ENCODE results near the gene FARS2. TPM values are rescaled to one million over a fixed set of nuclear protein-coding genes. Genes with fewer than 3 reads are reported as not detected.

Gene FARS2
- total and polyA plus RNA-seq, 2 donors (not counting 1 experiment from before 2014, with no cell fraction given): 33.0 to 35.5 TPM

GRCh38 chr6:5238336-5238735 is 23.0 kb upstream of the FARS2 start:
- Histone ChIP-seq H2AFZ (ENCODE audit: insufficient read depth, low read depth, low read length, poor library complexity, severe bottlenecking) (no peak overlapping the region), H4K20me1 (ENCODE audit: control insufficient read depth, insufficient read depth, low read length, poor library complexity, severe bottlenecking) (no peaks in the 10 kb centered on the region), H3K27ac (ENCODE audit: low read length in 2 of 2) (no peak overlapping the region), H3K4me2 (replicated peaks; ENCODE audit: low read depth, low read length, poor library complexity, severe bottlenecking) (no peak overlapping the region), H3K79me2 (ENCODE audit: control insufficient read depth, insufficient read depth, low read length) (peaks cover 4% of the 10 kb centered on the region), H3K9me3 (ENCODE audit: control extremely low read depth in 1 of 3, control insufficient read depth in 2 of 3, insufficient read depth in 1 of 3, low read length in 2 of 3) (no peaks in the 10 kb centered on the region), H3K4me3 (ENCODE audit: control extremely low read depth in 1 of 5, extremely low read depth in 1 of 5, insufficient read depth in 1 of 5, low read depth in 2 of 5, low read length in 4 of 5) (no peak overlapping the region), H3K27me3 (replicated peaks in 1 of 4; ENCODE audit: control extremely low read depth in 1 of 4, control insufficient read depth in 3 of 4, insufficient read depth in 4 of 4, low read length in 3 of 4) (no peaks in the 10 kb centered on the region), H3K36me3 (replicated peaks in 1 of 2; ENCODE audit: control extremely low read depth in 1 of 2, control insufficient read depth in 1 of 2, extremely low read depth in 1 of 2, insufficient read depth in 2 of 2, low read length in 1 of 2) (peaks cover 0 to 4% of the 10 kb centered on the region in 2 experiments), H3K4me1 (ENCODE audit: control insufficient read depth in 2 of 2, insufficient read depth in 2 of 2, low read length in 2 of 2) (no peaks in the 10 kb centered on the region), H3K9ac (ENCODE audit: low read length) (no peak overlapping the region)
- H3K4me1 Mint-ChIP-seq: no peaks in the 10 kb centered on the region
- TF ChIP-seq EZH2 (IDR thresholded peaks at IDR 0.05; ENCODE audit: borderline replicate concordance, insufficient read depth, low read depth, low read length, poor library complexity, severe bottlenecking) (no peak), CTCF (IDR thresholded peaks at IDR 0.05) (no peak)
- DNase-seq: no peak
- CTCF ChIA-PET: no interaction called here
- no peaks in the 10 kb centered on the region for H3K27me3 Mint-ChIP-seq
- no peak for ATAC-seq (ENCODE audit: low read depth)
- WGBS (ENCODE audit: insufficient coverage): no CpG with 5 or more reads among the region's 1 CpG
- no peak overlapping the region for H3K27ac Mint-ChIP-seq
- POLR2A ChIA-PET: no interaction called here
- H3K9me3 Mint-ChIP-seq (ENCODE audit: insufficient read depth): no peaks in the 10 kb centered on the region
- intact Hi-C loops (cut with micrococcal nuclease): no loop called here
- H3K4me3 Mint-ChIP-seq: no peak overlapping the region

- Histone ChIP-seq H3K36me3 (replicated peaks in 1 of 2; ENCODE audit: control extremely low read depth in 1 of 2, control insufficient read depth in 1 of 2, extremely low read depth in 1 of 2, insufficient read depth in 2 of 2, low read length in 1 of 2) (peaks cover 0 to 4% of the 10 kb centered on the region in 2 experiments), H3K79me2 (ENCODE audit: control insufficient read depth, insufficient read depth, low read length) (peaks cover 10% of the 10 kb centered on the region), H3K4me3 (ENCODE audit: control extremely low read depth in 1 of 5, extremely low read depth in 1 of 5, insufficient read depth in 1 of 5, low read depth in 2 of 5, low read length in 4 of 5) (no peak overlapping the region), H3K9me3 (ENCODE audit: control extremely low read depth in 1 of 3, control insufficient read depth in 2 of 3, insufficient read depth in 1 of 3, low read length in 2 of 3) (no peaks in the 10 kb centered on the region), H2AFZ (ENCODE audit: insufficient read depth, low read depth, low read length, poor library complexity, severe bottlenecking) (no peak overlapping the region), H3K27me3 (replicated peaks in 1 of 4; ENCODE audit: control extremely low read depth in 1 of 4, control insufficient read depth in 3 of 4, insufficient read depth in 4 of 4, low read length in 3 of 4) (no peaks in the 10 kb centered on the region), H3K4me2 (replicated peaks; ENCODE audit: low read depth, low read length, poor library complexity, severe bottlenecking) (no peak overlapping the region), H3K27ac (ENCODE audit: low read length in 2 of 2) (no peak overlapping the region), H3K9ac (ENCODE audit: low read length) (no peak overlapping the region), H3K4me1 (ENCODE audit: control insufficient read depth in 2 of 2, insufficient read depth in 2 of 2, low read length in 2 of 2) (no peaks in the 10 kb centered on the region), H4K20me1 (ENCODE audit: control insufficient read depth, insufficient read depth, low read length, poor library complexity, severe bottlenecking) (no peaks in the 10 kb centered on the region)
- DNase-seq (no peak), ATAC-seq (ENCODE audit: low read depth) (no peak)
- intact Hi-C loops (cut with micrococcal nuclease): no loop called here
- Mint-ChIP-seq H3K4me3 (no peak overlapping the region), H3K9me3 (ENCODE audit: insufficient read depth) (no peaks in the 10 kb centered on the region), H3K27me3 (no peaks in the 10 kb centered on the region), H3K27ac (no peak overlapping the region), H3K4me1 (no peaks in the 10 kb centered on the region)
- TF ChIP-seq EZH2 (IDR thresholded peaks at IDR 0.05; ENCODE audit: borderline replicate concordance, insufficient read depth, low read depth, low read length, poor library complexity, severe bottlenecking) (no peak), CTCF (IDR thresholded peaks at IDR 0.05) (no peak)
- no CpG with 5 or more reads among the region's 2 CpGs for WGBS (ENCODE audit: insufficient coverage)
- ChIA-PET CTCF (no interaction called here), POLR2A (no interaction called here)
These were observed 20.1 kb upstream of the FARS2 start for GRCh38 chr6:5241252-5241651.
